GM23338 (cell line): ENCODE results near the gene CBR1. TPM values are rescaled to one million over a fixed set of nuclear protein-coding genes. Genes with fewer than 3 reads are reported as not detected.

ENCODE experiments used
- ATAC-seq: fragments of 200-7000 bp; cut with Tn5 transposase; 3 replicates; pipeline ENCODE4 v1.9.1; 2020
- DNase-seq: peaks from one replicate; pipeline ENCODE4 v3.0.0-alpha.2; 2015; ENCODE audit warnings: low spot score
- H2AFZ ChIP-seq: fragments of 200-600 bp; sonication (generic); 2 replicates; pipeline ENCODE4 v1.8.0; 2016; ENCODE audit warnings: antibody characterized with exemption, mild to moderate bottlenecking, moderate library complexity
- H3F3A ChIP-seq: fragments of 200-600 bp; sonication (generic); replicated peaks from 2 replicates; pipeline ENCODE4 v1.8.0; 2017; ENCODE audit warnings: antibody characterized with exemption, mixed run types, low read depth
- H3K27ac ChIP-seq: fragments of 200-600 bp; sonication (generic); 2 replicates; pipeline ENCODE4 v1.6.1; 2016; ENCODE audit warnings: low read depth
- H3K27me3 ChIP-seq: fragments of 200-600 bp; sonication (generic); 2 replicates; pipeline ENCODE4 v1.8.0; 2016; ENCODE audit warnings: mild to moderate bottlenecking, mixed run types, moderate library complexity; ENCODE audit not compliant: insufficient read depth
- H3K36me3 ChIP-seq: fragments of 200-600 bp; sonication (generic); 2 replicates; pipeline ENCODE4 v1.8.0; 2016; ENCODE audit warnings: mild to moderate bottlenecking; ENCODE audit not compliant: insufficient read depth
- H3K4me1 ChIP-seq: fragments of 200-600 bp; sonication (generic); 2 replicates; pipeline ENCODE4 v1.8.0; 2016; ENCODE audit warnings: mild to moderate bottlenecking, moderate library complexity; ENCODE audit not compliant: insufficient read depth
- H3K4me2 ChIP-seq: fragments of 200-600 bp; sonication (generic); 2 replicates; pipeline ENCODE4 v1.7.1; 2017; ENCODE audit warnings: mixed run types
- H3K4me3 ChIP-seq: fragments of 200-600 bp; sonication (generic); 2 replicates; pipeline ENCODE4 v1.6.1; 2016; ENCODE audit warnings: mixed run types
- H3K79me2 ChIP-seq: fragments of 200-600 bp; sonication (generic); replicated peaks from 2 replicates; pipeline ENCODE4 v1.8.0; 2017; ENCODE audit warnings: mild to moderate bottlenecking; ENCODE audit not compliant: insufficient read depth
- H3K9me2 ChIP-seq: fragments of 200-600 bp; sonication (generic); 2 replicates; pipeline ENCODE4 v1.8.0; 2017; ENCODE audit not compliant: insufficient read depth
- H4K20me1 ChIP-seq: fragments of 200-600 bp; sonication (generic); replicated peaks from 2 replicates; pipeline ENCODE4 v1.8.0; 2017; ENCODE audit warnings: mild to moderate bottlenecking; ENCODE audit not compliant: insufficient read depth
- H3K27ac Mint-ChIP-seq: 2 replicates; pipeline ENCODE4 v1.8.0; 2020; ENCODE audit warnings: inconsistent platforms, mild to moderate bottlenecking, moderate library complexity, mixed read lengths
- H3K27me3 Mint-ChIP-seq: 3 replicates; pipeline ENCODE4 v1.8.0; 2022; ENCODE audit warnings: low read depth, mild to moderate bottlenecking, moderate library complexity, mixed read lengths, inconsistent platforms; ENCODE audit not compliant: insufficient read depth, poor library complexity
- H3K36me3 Mint-ChIP-seq: 3 replicates; pipeline ENCODE4 v1.8.0; 2021; ENCODE audit warnings: low read depth, mild to moderate bottlenecking, inconsistent platforms, moderate library complexity, mixed read lengths
- H3K4me1 Mint-ChIP-seq: 3 replicates; pipeline ENCODE4 v1.8.0; 2020; ENCODE audit warnings: mild to moderate bottlenecking, inconsistent platforms, mixed read lengths
- H3K4me3 Mint-ChIP-seq: 3 replicates; pipeline ENCODE4 v1.8.0; 2021; ENCODE audit warnings: moderate library complexity, mild to moderate bottlenecking, inconsistent platforms, mixed read lengths
- H3K9me3 Mint-ChIP-seq: 3 replicates; pipeline ENCODE4 v1.8.0; 2020; ENCODE audit warnings: moderate library complexity, mild to moderate bottlenecking, inconsistent platforms, mixed read lengths
- CREB1 ChIP-seq: fragments of 250-450 bp; sonication (Bioruptor Pico); IDR thresholded peaks from 2 replicates; pipeline ENCODE4 v1.5.0; 2020; ENCODE audit warnings: low read depth, mild to moderate bottlenecking, moderate library complexity
- EZH2 ChIP-seq: fragments of 200-600 bp; sonication (generic); IDR thresholded peaks from one replicate; pipeline ENCODE4 v1.8.0; 2017; ENCODE audit warnings: antibody characterized with exemption, mild to moderate bottlenecking, low read depth; ENCODE audit not compliant: unreplicated experiment
- EZH2phosphoT487 ChIP-seq: fragments of 200-600 bp; sonication (generic); IDR thresholded peaks from one replicate; pipeline ENCODE4 v1.8.1; 2018; ENCODE audit warnings: antibody characterized with exemption; ENCODE audit not compliant: unreplicated experiment
- NANOG ChIP-seq: IDR thresholded peaks from 2 replicates; pipeline ENCODE4 v1.6.1; 2016; ENCODE audit warnings: antibody characterized with exemption, borderline replicate concordance
- POLR2AphosphoS5 ChIP-seq: IDR thresholded peaks from 2 replicates; pipeline ENCODE4 v1.6.1; 2016; ENCODE audit warnings: antibody characterized with exemption, low read depth
- ZNF331 ChIP-seq: fragments of 250-450 bp; sonication (Bioruptor Pico); IDR thresholded peaks from 2 replicates; pipeline ENCODE4 v1.5.0; 2020; ENCODE audit warnings: low read depth, mild to moderate bottlenecking, moderate library complexity
- polyA plus RNA-seq: library from polyadenylated mRNA; unstranded; fragments of >200 nt; fragmentation: Nextera tagmentation; extraction: Ambion mirVana; gene quantifications from 2 replicates; pipeline ENCODE4 v1.2.1, GENCODE V29; 2016
- total RNA-seq: library from RNA; depleted of rRNA; stranded (reverse); fragments of >200 nt; shearing (Covaris generic); gene quantifications from 2 replicates; pipeline ENCODE4 v1.2.3, GENCODE V29; 2014
- TF ChIP-seq, protein P1 (sequence below): IDR thresholded peaks from one replicate; pipeline ENCODE4 v1.6.1; 2018; ENCODE audit warnings: antibody characterized with exemption; ENCODE audit not compliant: unreplicated experiment
- TF ChIP-seq, protein P2 (sequence below), 2 experiments: fragments of 200-600 bp in 1 of 2; sonication (generic) in 1 of 2; conservative IDR thresholded peaks; 2 replicates each; pipeline versions ENCODE4 v1.5.1 to v1.6.1; 2016 to 2017; ENCODE audit warnings: antibody characterized with exemption in 2 of 2, low read depth in 2 of 2, mild to moderate bottlenecking in 2 of 2, moderate library complexity in 1 of 2
- TF ChIP-seq, protein P3 (sequence below): IDR thresholded peaks from 2 replicates; pipeline ENCODE4 v1.6.1; 2016; ENCODE audit warnings: antibody characterized with exemption

CBR1 gene
- total and polyA plus RNA-seq, 2 experiments from 2014 or later: 285 to 487 TPM

DNA sequence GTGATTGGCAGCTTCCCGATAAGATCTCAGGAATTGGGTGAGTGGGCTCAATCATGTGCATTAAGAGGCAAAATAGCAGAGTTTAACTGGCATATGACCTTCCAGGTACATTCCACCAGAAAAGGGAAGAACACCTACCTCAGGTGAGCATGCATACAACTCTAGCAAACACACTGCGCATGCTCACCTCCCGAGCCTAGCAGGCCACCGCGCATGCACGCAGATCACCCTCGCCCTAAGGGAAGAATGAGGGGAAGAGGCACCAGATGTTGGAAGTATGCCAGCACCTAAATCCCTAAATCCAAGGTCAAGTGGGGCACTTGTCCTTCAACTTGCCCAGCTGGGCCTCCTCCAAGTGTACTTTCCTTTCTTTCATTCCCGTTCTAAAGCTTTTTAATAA lies 41.4 kb downstream of the CBR1 start:
- Histone ChIP-seq H3K9me2 (no peaks in the 10 kb centered on the region), H3K36me3 (peaks cover 40% of the 10 kb centered on the region), H3K27me3 (no peaks in the 10 kb centered on the region), H2AFZ (no peak overlapping the region), H3F3A (peaks cover 34% of the 10 kb centered on the region; the same call in 1 of the 2 replicates), H3K4me2 (peak overlapping the region; percentile 55), H3K79me2 (peaks cover 21% of the 10 kb centered on the region), H3K27ac (peak overlapping the region; percentile 85), H3K4me1 (peaks cover 32% of the 10 kb centered on the region), H4K20me1 (no peaks in the 10 kb centered on the region), H3K4me3 (no peak overlapping the region)
- Mint-ChIP-seq H3K4me1 (peaks cover 39% of the 10 kb centered on the region), H3K9me3 (peaks cover 18% of the 10 kb centered on the region), H3K36me3 (peaks cover 55% of the 10 kb centered on the region), H3K27me3 (peaks cover 17% of the 10 kb centered on the region), H3K27ac (no peak overlapping the region), H3K4me3 (no peak overlapping the region)
- ATAC-seq (no peak), DNase-seq (no peak)
- TF ChIP-seq POLR2AphosphoS5: peak; percentile 40; the same call in 1 of the 2 replicates
- TF ChIP-seq EZH2phosphoT487: no peak

GRCh38 chr21:36113647-36114428 lies 44.0 kb downstream of the CBR1 start:
- peaks cover 26% of the 10 kb centered on the region for H3K4me1 ChIP-seq
- DNase-seq: no peak
- no peaks in the 10 kb centered on the region for H4K20me1 ChIP-seq
- H3K27me3 ChIP-seq: no peaks in the 10 kb centered on the region
- H3K4me2 ChIP-seq: no peak overlapping the region
- TF ChIP-seq NANOG: no peak
- peak; percentile 14; the same call in 1 of the 2 replicates for TF ChIP-seq POLR2AphosphoS5
- Mint-ChIP-seq H3K4me3 (no peak overlapping the region), H3K4me1 (peaks cover 27% of the 10 kb centered on the region), H3K27me3 (peaks cover 14% of the 10 kb centered on the region), H3K9me3 (peaks cover 23% of the 10 kb centered on the region), H3K36me3 (peaks cover 42% of the 10 kb centered on the region), H3K27ac (peak overlapping the region; percentile 37; the same call in 1 of the 2 replicates)
- no peak overlapping the region for H3K4me3 ChIP-seq
- H3K36me3 ChIP-seq: peaks cover 24% of the 10 kb centered on the region
- 0 out of 2 replicates have a peak, but pooled peaks cover 3% of the 10 kb centered on the region for H3K79me2 ChIP-seq
- peaks cover 34% of the 10 kb centered on the region; the same call in 1 of the 2 replicates for H3F3A ChIP-seq
- no peak overlapping the region for H3K27ac ChIP-seq
- ATAC-seq: no peak
- H3K9me2 ChIP-seq: no peaks in the 10 kb centered on the region
- no peak overlapping the region for H2AFZ ChIP-seq

DNA sequence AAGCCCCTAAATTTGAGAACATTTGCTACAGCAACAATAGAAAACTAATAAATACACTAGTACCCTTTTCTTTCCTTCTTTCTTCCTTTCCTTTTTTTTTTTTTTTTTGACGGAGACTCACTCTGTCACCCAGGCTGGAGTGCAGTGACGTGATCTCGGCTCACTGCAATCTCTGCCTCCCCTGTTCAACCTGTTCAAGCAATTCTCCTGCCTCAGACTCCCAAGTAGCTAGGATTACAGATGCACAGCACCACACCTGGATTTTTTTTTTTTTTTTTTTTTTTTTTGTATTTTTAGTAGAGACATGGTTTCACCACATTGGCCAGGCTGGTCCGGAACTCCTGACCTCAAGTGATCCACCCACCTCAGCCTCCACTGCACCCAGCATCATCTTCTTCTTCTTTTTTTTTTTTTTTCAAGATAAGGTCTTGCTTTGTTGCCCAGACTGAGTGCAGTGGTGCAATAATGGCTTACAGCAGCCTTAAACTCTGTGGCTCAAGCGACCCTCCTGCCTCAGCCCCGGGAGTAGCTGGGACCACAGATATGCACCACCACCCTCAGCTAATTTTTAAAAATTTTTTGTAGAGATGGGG lies 45.4 kb downstream of the CBR1 start:
- Histone ChIP-seq H3K4me2 (no peak overlapping the region), H2AFZ (no peak overlapping the region), H3K4me3 (no peak overlapping the region), H3K9me2 (no peaks in the 10 kb centered on the region), H3K27ac (0 out of 2 replicates have a peak overlapping the region, but pooled peaks have one; percentile 35), H3K4me1 (peaks cover 17% of the 10 kb centered on the region), H3K79me2 (0 out of 2 replicates have a peak, but pooled peaks cover 3% of the 10 kb centered on the region), H3K36me3 (peaks cover 12% of the 10 kb centered on the region), H4K20me1 (no peaks in the 10 kb centered on the region), H3F3A (peaks cover 28% of the 10 kb centered on the region; the same call in 1 of the 2 replicates), H3K27me3 (no peaks in the 10 kb centered on the region)
- H3K9me3 Mint-ChIP-seq: peaks cover 12% of the 10 kb centered on the region
- H3K36me3 Mint-ChIP-seq: peaks cover 28% of the 10 kb centered on the region
- DNase-seq: no peak
- H3K4me3 Mint-ChIP-seq: no peak overlapping the region
- TF ChIP-seq, protein P1, sequence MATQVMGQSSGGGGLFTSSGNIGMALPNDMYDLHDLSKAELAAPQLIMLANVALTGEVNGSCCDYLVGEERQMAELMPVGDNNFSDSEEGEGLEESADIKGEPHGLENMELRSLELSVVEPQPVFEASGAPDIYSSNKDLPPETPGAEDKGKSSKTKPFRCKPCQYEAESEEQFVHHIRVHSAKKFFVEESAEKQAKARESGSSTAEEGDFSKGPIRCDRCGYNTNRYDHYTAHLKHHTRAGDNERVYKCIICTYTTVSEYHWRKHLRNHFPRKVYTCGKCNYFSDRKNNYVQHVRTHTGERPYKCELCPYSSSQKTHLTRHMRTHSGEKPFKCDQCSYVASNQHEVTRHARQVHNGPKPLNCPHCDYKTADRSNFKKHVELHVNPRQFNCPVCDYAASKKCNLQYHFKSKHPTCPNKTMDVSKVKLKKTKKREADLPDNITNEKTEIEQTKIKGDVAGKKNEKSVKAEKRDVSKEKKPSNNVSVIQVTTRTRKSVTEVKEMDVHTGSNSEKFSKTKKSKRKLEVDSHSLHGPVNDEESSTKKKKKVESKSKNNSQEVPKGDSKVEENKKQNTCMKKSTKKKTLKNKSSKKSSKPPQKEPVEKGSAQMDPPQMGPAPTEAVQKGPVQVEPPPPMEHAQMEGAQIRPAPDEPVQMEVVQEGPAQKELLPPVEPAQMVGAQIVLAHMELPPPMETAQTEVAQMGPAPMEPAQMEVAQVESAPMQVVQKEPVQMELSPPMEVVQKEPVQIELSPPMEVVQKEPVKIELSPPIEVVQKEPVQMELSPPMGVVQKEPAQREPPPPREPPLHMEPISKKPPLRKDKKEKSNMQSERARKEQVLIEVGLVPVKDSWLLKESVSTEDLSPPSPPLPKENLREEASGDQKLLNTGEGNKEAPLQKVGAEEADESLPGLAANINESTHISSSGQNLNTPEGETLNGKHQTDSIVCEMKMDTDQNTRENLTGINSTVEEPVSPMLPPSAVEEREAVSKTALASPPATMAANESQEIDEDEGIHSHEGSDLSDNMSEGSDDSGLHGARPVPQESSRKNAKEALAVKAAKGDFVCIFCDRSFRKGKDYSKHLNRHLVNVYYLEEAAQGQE: no peak
- TF ChIP-seq, protein P2, sequence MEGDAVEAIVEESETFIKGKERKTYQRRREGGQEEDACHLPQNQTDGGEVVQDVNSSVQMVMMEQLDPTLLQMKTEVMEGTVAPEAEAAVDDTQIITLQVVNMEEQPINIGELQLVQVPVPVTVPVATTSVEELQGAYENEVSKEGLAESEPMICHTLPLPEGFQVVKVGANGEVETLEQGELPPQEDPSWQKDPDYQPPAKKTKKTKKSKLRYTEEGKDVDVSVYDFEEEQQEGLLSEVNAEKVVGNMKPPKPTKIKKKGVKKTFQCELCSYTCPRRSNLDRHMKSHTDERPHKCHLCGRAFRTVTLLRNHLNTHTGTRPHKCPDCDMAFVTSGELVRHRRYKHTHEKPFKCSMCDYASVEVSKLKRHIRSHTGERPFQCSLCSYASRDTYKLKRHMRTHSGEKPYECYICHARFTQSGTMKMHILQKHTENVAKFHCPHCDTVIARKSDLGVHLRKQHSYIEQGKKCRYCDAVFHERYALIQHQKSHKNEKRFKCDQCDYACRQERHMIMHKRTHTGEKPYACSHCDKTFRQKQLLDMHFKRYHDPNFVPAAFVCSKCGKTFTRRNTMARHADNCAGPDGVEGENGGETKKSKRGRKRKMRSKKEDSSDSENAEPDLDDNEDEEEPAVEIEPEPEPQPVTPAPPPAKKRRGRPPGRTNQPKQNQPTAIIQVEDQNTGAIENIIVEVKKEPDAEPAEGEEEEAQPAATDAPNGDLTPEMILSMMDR (conservative IDR thresholded peaks at IDR 0.05; ENCODE audit: low read depth in 2 of 2): no peak
- TF ChIP-seq ZNF331 (CRISPR knock-in tag) (no peak), EZH2 (no peak), CREB1 (CRISPR knock-in tag) (no peak), POLR2AphosphoS5 (no peak; the same call in 1 of the 2 replicates), EZH2phosphoT487 (no peak), NANOG (no peak)
- TF ChIP-seq, protein P3, sequence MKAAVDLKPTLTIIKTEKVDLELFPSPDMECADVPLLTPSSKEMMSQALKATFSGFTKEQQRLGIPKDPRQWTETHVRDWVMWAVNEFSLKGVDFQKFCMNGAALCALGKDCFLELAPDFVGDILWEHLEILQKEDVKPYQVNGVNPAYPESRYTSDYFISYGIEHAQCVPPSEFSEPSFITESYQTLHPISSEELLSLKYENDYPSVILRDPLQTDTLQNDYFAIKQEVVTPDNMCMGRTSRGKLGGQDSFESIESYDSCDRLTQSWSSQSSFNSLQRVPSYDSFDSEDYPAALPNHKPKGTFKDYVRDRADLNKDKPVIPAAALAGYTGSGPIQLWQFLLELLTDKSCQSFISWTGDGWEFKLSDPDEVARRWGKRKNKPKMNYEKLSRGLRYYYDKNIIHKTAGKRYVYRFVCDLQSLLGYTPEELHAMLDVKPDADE: no peak
- no peak overlapping the region for H3K27ac Mint-ChIP-seq
- H3K4me1 Mint-ChIP-seq: peaks cover 27% of the 10 kb centered on the region
- no peak for ATAC-seq
- peaks cover 13% of the 10 kb centered on the region for H3K27me3 Mint-ChIP-seq
